ENCODE data around the gene KY. TPM values are rescaled to one million over a fixed set of nuclear protein-coding genes. Genes with fewer than 3 reads are reported as not detected.
A peak's percentile ranks its signal among the peaks of the same experiment; 100 is the strongest.
"Not testable (repeated sequence)": the region's sequence is repeated elsewhere in the genome, so short reads cannot be mapped to it uniquely, and the experiment has no call there.

KY gene
- total RNA-seq, 2 experiments from 2014 or later: not detected

DNA sequence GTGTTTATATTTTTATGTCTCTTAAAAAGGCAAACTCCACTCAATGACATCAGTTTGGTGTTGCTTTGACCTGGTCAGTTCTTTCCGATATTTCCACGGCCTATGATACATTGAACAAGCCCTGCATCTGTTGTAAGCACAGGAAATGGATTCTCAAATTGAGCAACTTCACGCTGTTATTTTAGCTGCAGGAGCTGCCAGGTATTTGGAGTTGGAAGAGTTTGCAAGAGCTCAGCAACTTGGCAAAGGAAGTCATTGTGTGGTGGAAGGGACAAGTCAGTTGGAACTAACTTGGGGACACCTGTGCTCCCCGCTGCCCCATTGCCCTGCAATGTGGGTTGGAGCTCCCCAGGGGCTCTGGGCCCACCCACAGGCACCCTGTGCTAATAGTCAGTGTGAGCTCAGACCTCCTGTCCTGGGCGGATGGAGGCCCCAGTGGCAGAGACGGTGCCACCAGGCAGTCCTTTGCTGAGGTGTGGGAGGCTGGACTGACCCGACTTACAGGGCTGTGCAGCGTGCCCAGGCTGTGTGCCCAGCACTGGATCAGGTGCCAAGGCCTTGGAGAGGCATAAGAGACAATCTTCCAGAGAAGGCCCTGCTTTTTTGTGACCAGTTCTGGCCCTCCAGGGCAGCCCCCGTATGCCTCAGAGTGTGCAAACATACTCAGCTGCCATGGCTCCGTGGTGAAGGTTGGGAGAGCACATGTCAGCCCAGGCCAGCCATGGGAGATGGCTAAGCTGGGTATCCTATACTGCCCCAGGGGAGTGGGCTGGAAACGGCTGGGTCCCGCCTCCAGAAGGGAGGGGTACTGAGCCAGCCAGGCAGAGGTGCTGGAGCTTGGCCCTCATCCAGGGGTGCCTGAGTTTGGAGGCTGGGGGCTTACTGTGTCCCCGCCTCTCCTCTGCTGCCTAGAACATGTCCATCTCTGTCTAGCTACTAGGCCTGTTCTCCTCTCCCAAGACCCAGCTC, 43.5 kb downstream of the KY start:
- H3K27me3 Mint-ChIP-seq: peaks cover 5% of the 10 kb centered on the region
- H3K9me3 Mint-ChIP-seq: no peaks in the 10 kb centered on the region
- no peak overlapping the region for H3K27ac Mint-ChIP-seq
- no peaks in the 10 kb centered on the region for H3K4me1 Mint-ChIP-seq
- H3K4me3 Mint-ChIP-seq: no peak overlapping the region
- H3K36me3 Mint-ChIP-seq: no peaks in the 10 kb centered on the region
- no peak for DNase-seq

DNA sequence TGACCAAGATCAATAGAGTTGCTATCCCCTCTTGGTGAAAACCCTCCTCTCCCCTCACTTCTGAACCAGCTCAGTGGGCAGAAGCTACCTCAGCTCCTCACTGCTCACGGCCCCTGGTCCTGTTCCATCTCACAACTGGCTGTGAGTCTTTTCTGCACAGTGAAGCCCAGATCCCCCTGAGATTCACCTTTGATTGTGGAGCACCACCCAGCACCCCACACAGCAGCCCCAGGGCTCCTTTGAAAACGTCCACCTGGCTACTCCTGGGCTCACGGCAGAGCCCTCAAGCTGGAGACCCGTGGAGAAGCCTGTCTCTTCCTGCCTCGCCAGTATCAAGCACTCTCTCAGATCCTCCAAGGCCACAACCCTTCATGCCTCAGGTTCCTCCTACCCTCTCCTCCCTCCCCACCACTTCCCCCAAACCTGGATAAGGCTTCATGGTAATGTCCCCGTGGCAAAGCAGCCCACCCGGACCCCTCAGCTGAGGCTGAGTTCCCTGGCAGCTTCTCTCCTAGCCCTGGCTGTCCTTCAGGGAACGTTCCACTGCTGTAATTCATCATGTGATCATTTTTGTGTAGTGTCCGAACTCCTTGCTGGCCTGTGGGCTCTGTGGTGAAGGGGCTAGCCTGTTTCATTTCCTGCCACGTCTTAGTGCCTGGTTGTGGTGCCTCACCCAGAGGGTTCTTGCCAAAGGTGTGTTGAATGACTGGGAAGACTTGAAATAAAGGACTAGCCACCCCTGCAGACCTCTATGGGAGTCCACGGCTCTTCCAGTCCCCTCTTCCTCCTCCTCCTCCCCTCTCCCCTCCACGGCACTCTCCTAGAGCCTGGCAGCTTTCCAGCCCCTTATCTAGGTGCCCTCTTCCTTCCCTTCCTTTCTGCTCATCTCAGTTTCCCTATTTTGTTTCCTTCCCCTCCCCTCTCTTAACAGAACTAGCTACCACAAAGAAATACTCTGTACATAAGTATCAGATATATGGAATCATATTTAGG, 44.5 kb downstream of the KY start:
- Mint-ChIP-seq H3K27me3 (peaks cover 5% of the 10 kb centered on the region), H3K27ac (no peak overlapping the region), H3K4me3 (no peak overlapping the region), H3K36me3 (no peaks in the 10 kb centered on the region), H3K4me1 (no peaks in the 10 kb centered on the region), H3K9me3 (no peaks in the 10 kb centered on the region)
- no peak for DNase-seq

DNA sequence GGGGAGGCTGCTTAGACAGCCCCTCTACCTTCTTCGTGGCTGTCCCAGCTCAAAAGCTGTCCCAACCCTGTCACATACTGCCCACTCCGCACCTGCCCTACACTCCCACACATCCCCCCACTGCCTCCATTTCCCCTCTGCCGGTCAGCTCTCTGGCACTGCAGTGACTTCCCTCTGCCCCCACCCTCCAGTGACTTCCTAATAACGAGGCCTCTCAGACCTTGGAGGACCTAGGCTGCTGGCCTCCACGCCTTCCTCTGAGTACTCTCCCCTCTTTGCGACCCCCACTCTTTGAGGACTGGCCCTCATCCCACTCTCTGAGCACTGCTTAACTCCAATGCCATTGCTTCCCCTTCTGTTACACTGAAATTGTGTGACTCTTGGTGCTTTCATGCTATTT, 45.3 kb downstream of the KY start:
- Mint-ChIP-seq H3K4me3 (no peak overlapping the region), H3K27ac (no peak overlapping the region), H3K27me3 (peaks cover 11% of the 10 kb centered on the region), H3K9me3 (no peaks in the 10 kb centered on the region), H3K36me3 (no peaks in the 10 kb centered on the region), H3K4me1 (peaks cover 3% of the 10 kb centered on the region)
- no peak for DNase-seq

DNA sequence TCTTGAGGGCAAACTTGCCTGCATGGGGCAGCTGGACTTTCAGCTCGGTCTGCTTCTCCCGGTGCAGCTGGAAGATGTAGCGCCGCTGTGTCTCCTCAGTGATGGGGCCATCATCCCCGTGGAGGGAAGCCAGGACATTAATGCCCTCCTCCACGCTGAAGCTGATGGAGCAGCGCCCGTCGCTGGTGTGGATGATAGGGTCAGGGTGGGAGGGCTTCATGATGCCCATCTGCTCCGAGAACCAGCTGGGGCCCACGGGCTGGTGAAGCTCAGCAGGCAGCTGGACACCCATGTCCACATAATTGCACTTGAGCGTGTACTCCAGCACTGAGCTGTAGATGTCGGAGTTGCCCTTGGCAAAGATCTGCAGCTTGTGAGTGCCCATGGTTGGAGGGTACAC, 46.9 kb downstream of the KY start:
- Mint-ChIP-seq H3K27ac (no peak overlapping the region), H3K36me3 (no peaks in the 10 kb centered on the region), H3K4me1 (peaks cover 5% of the 10 kb centered on the region), H3K27me3 (peaks cover 10% of the 10 kb centered on the region), H3K4me3 (no peak overlapping the region), H3K9me3 (no peaks in the 10 kb centered on the region)
- no peak for DNase-seq

DNA sequence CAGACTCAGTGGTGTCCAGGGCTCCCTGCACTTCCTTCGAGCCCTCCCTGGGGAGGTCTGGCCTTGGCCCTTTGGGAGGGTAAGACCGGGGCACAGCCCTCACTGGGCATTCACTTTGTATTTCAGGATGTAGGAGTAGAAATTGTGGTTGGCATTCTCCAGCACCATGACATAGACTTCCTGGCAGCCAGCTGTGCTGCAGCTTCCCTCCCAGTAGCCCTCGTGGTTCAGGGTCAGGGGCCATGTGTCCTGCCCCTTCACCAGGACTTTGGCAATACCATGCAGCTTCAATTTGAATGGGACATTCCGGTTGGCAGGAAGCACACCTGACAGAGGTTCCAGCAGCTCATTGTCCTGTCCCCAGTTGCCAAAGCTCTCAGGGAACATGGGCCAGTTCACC, 47.3 kb downstream of the KY start:
- H3K4me1 Mint-ChIP-seq: peaks cover 5% of the 10 kb centered on the region

DNA sequence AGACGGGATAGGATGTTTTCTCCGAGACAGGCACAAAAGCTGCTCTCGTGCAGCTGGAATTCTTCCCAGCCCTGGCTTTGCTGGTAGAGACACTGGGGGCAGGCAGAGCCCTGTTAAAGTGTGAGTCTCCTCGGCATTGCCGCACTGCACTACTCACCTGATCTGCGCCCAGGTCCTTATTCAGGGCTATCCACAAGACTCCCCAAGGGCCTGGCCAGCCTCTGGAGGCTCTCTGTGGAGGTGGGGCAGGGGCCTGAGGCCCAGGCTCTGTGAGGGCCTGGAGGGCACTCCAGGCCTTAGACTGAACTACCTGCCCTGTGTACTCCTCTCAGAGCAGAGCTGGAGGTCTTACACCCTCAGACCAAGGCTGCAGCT, 48.4 kb downstream of the KY start:
- Mint-ChIP-seq H3K27me3 (peaks cover 9% of the 10 kb centered on the region), H3K27ac (no peak overlapping the region), H3K9me3 (no peaks in the 10 kb centered on the region), H3K4me1 (peaks cover 5% of the 10 kb centered on the region), H3K4me3 (no peak overlapping the region), H3K36me3 (no peaks in the 10 kb centered on the region)
- no peak for DNase-seq

More for the DNA sequence above, 47.3 kb downstream of the KY start:
- Mint-ChIP-seq H3K27me3 (peaks cover 9% of the 10 kb centered on the region), H3K36me3 (no peaks in the 10 kb centered on the region), H3K9me3 (no peaks in the 10 kb centered on the region), H3K27ac (no peak overlapping the region), H3K4me3 (no peak overlapping the region)
- no peak for DNase-seq

DNA sequence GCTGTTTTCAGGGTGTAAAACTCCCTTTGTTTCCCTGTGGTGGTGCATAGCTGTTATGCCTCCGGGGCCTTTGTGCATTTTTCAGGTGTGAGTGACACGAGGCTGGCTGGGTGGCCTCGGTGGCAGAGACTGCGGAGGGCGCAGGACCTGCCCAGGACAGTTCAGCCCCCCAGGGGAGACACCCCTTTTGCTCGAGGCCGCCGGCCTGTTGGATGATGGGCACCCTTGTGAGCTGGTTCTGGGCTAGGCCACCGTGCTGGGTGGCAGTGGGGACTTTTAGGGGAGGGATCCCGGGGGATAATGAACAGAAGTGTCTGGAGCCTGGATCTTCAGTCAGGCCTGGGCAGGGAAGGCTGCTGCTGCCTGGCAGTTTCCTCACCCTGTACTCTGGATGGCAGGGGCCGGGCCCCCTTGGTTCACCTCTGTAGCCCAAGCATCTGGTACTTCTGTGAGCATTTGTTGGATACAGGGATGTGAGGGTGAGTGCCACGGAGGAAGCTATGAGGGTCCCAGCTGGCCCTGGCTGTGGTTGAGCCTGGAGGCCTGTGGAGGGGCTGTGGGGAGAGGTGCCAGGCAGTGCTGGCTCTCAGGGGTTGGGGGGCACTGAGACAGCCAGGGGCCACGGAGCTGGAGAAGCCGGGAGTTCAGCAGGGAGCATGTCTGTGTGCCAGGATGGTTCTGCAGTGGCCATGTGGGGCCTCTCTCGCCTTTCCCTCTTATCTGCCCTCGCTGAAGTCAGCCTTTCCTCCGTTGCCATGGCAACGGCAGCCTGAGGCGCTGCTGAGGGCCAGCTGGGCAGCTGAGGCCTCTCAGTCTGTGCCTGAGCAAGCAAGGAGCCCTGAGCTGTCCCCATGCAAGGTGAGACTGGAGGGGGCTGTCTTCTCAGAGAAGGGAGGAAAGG, 49.0 kb downstream of the KY start:
- no peaks in the 10 kb centered on the region for H3K36me3 Mint-ChIP-seq
- DNase-seq: no peak
- no peak overlapping the region for H3K4me3 Mint-ChIP-seq
- H3K4me1 Mint-ChIP-seq: peaks cover 5% of the 10 kb centered on the region
- no peak overlapping the region for H3K27ac Mint-ChIP-seq
- peaks cover 9% of the 10 kb centered on the region for H3K27me3 Mint-ChIP-seq
- no peaks in the 10 kb centered on the region for H3K9me3 Mint-ChIP-seq

DNA sequence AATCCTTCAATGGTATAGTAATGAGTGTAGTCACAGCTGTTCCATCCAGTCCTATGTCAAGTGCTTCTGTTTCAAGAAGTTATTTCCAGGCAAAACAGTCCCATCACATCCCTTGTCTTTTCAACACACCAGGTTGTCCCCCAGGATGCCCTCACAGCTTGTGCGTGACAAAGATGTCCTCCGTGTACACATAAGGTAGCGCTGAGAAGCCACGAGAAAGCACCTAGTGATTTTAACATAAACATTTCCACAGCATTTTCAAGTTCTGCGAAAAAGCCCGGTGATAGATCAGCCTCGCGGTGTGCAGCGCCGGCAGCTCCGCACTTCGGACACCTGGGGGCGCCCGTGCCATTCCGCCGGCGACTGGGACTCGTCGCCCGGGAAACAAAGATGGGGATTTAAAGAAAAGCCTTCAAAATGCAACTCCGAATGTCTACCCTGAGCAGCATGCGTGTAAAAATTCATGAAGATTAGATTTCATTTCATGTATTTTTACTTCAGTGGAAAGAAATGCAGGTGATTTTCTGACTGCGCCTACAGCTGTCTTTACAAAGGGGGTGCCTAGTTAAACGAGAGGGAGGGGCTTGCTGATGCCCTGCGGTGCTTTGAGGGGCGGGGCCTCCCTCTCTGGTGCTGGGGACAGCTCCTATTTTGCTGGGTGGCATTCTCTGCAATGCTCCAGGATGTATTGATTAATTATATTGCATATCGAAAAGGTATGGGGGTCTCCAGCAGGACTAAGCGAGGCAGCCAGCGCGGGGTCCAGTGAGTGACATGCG, 49.9 kb downstream of the KY start:
- Mint-ChIP-seq H3K4me3 (peak overlapping the region; percentile 44), H3K4me1 (peaks cover 5% of the 10 kb centered on the region), H3K36me3 (no peaks in the 10 kb centered on the region), H3K27me3 (peaks cover 9% of the 10 kb centered on the region), H3K9me3 (no peaks in the 10 kb centered on the region), H3K27ac (no peak overlapping the region)
- peak; percentile 74 for DNase-seq

DNA sequence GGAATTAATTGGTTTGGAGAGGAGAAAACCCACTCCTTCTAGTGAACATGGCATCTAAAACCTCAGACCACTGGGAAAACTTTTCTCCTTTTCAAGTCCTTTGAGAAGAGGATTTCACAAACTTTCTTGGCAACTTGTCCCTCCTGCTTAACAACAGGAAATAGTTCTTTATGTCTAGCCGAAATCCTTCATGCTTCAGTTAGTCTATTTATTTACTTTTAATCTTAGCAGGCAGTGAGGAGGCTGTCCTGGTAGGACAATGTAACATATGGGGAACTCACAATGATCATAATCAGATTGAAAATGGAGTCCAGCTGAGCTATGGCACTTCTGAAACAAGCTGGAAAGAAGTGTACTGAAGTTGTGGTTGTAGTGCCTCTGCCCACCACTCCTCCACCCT, 50.6 kb downstream of the KY start:
- DNase-seq: no peak
- no peaks in the 10 kb centered on the region for H3K36me3 Mint-ChIP-seq
- no peaks in the 10 kb centered on the region for H3K9me3 Mint-ChIP-seq
- no peak overlapping the region for H3K27ac Mint-ChIP-seq
- H3K4me3 Mint-ChIP-seq: no peak overlapping the region
- H3K4me1 Mint-ChIP-seq: peaks cover 5% of the 10 kb centered on the region
- peaks cover 9% of the 10 kb centered on the region for H3K27me3 Mint-ChIP-seq

DNA sequence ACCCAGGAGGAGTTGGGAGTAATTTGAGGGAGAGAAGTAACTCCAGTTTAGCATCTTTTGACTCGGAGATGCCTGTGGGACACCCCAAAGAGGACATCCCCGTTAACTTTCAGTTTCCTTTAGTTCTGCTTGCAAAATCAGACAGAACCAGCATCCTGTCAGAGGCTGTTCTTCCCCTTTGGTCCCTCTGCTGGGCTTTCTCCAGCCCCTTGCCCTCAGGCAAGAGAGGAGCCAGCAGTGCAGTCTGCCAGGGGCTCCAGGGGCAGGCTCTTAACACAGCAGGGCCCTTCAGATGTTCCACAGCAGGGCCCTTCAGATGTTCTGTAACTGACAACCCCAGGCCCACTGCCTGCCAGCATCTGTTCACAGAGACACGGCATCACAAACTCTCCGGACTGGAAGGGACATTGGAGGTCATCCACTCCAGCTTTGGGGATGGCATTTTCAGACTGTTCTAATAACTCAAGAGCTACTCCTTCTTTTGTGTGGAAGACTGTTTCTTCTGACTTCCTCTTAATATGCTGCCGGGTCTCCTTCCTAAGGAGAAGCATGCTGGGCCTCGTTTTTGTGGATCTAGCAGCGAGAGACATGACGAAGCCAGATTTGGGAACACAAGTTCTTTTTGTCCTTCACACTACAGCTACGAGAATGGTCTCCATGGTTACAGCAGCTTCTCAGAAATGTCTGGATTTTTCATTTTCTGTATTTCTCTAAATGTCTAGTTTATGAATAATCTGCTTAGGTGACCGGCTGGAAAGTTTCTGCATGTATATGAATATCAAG, 51.9 kb downstream of the KY start:
- H3K27me3 Mint-ChIP-seq: peaks cover 9% of the 10 kb centered on the region
- peaks cover 5% of the 10 kb centered on the region for H3K4me1 Mint-ChIP-seq
- H3K4me3 Mint-ChIP-seq: no peak overlapping the region
- H3K36me3 Mint-ChIP-seq: no peaks in the 10 kb centered on the region
- no peak overlapping the region for H3K27ac Mint-ChIP-seq
- no peaks in the 10 kb centered on the region for H3K9me3 Mint-ChIP-seq
- no peak for DNase-seq

DNA sequence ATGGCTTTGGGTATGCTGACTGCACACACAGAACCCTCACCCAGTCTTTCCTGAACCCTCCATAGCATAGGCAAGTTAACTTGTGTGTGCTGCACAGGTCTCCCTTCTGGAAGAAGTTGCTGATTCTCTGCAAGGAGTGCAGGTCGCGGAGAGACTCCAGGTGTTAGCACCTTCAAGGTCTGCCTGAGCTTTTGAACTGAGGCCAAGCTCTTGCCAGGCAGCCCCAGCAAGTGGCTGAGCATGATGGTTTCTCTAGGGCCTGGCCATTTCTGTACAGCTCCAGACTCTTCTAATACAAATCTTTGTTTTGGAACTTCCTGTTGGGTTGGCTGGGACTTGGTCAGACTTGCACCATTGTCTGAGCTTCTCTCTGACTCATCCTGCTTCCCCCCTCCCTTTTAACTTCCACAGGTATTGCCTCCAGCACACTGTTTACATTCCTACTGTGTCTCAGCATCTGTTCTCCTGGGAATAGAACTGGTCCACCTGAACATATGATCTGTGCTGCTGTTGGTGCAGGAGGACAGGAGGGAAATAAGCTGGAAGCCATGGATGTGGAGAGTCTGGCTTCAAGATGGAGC, 53.3 kb downstream of the KY start:
- H3K36me3 Mint-ChIP-seq: no peaks in the 10 kb centered on the region
- no peak overlapping the region for H3K27ac Mint-ChIP-seq
- DNase-seq: no peak
- peaks cover 5% of the 10 kb centered on the region for H3K4me1 Mint-ChIP-seq
- H3K9me3 Mint-ChIP-seq: no peaks in the 10 kb centered on the region
- no peak overlapping the region for H3K4me3 Mint-ChIP-seq
- peaks cover 9% of the 10 kb centered on the region for H3K27me3 Mint-ChIP-seq

DNA sequence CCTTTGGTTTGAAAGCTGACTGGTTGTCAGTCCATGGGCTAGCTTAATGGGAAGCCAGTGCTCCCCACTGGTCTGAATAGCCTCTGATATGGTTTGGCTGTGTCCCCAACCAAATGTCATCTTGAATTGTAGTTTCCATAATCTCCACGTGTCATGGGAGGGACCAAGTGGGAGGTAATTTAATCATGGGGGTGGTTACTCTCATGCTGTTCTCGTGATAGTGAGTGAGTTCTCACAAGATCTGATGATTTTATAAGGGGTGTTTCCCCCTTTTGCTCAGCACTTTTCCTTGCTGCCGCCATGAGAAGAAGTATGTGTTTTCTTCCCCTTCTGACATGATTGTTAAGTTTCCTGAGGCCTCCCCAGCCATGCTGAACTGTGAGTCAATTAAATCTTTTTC, 55.8 kb downstream of the KY start:
- H3K9me3 Mint-ChIP-seq, H3K27me3 Mint-ChIP-seq, H3K36me3 Mint-ChIP-seq, H3K4me3 Mint-ChIP-seq, DNase-seq, H3K4me1 Mint-ChIP-seq, H3K27ac Mint-ChIP-seq: not testable (repeated sequence)

DNA sequence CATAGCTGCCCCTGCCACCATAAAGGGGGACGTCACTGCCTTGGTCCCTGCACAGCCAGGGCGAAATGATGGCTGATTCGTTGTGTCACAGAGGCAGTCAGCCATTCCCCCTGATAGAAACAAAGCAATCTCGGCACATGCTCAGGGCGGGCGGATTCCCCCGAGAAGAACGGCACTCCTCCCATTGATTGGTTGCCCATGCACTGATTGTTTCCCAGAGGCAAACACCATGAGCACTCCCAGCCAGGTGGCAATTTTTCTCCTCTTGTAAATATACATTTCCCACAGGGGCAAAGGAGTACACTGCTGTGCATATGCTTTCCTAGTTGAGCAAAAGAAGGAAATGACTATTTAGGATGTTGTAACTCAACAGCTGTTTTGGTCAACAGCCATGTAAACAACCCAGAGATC, 56.5 kb downstream of the KY start:
- no peaks in the 10 kb centered on the region for H3K9me3 Mint-ChIP-seq
- H3K27me3 Mint-ChIP-seq: no peaks in the 10 kb centered on the region
- H3K4me3 Mint-ChIP-seq: no peak overlapping the region
- no peak overlapping the region for H3K27ac Mint-ChIP-seq
- DNase-seq: no peak
- H3K36me3 Mint-ChIP-seq: no peaks in the 10 kb centered on the region
- H3K4me1 Mint-ChIP-seq: no peaks in the 10 kb centered on the region
